Mesenchymal stem cell (in vitro differentiated cells and primary cell): Measurements from ENCODE around the gene DBNL. TPM values are rescaled to one million over a fixed set of nuclear protein-coding genes. Genes with fewer than 3 reads are reported as not detected.
"Not testable (repeated sequence)": the region's sequence is repeated elsewhere in the genome, so short reads cannot be mapped to it uniquely, and the experiment has no call there.

ENCODE experiments used
- DNase-seq: peaks from one replicate; pipeline ENCODE4 v3.0.0-alpha.2; 2013
- H2AFZ ChIP-seq: one replicate; pipeline ENCODE4 v1.6.1; 2013; ENCODE audit warnings: low read depth, mild to moderate bottlenecking, control low read depth, inconsistent platforms, low read length, moderate library complexity
- H2AK5ac ChIP-seq: 2 replicates; pipeline ENCODE4 v1.6.1; 2013; ENCODE audit warnings: low read length, moderate library complexity, mild to moderate bottlenecking, inconsistent platforms; ENCODE audit not compliant: severe bottlenecking
- H2BK120ac ChIP-seq: one replicate; pipeline ENCODE4 v1.6.1; 2013; ENCODE audit warnings: low read depth, mild to moderate bottlenecking, inconsistent platforms, low read length, moderate library complexity
- H2BK12ac ChIP-seq, 2 experiments: one replicate each; pipeline ENCODE4 v1.6.1; 2013; ENCODE audit warnings: inconsistent platforms in 2 of 2, low read length in 2 of 2, mild to moderate bottlenecking in 2 of 2, moderate library complexity in 2 of 2, control low read depth in 1 of 2
- H2BK15ac ChIP-seq: one replicate; pipeline ENCODE4 v1.6.1; 2013; ENCODE audit warnings: mild to moderate bottlenecking, low read depth, inconsistent platforms; ENCODE audit not compliant: poor library complexity, severe bottlenecking
- H2BK5ac ChIP-seq: 2 replicates; pipeline ENCODE4 v1.6.1; 2013; ENCODE audit warnings: low read depth, mild to moderate bottlenecking, low read length, control low read depth, inconsistent platforms; ENCODE audit not compliant: poor library complexity, severe bottlenecking
- H3K14ac ChIP-seq, 2 experiments: one replicate each; pipeline ENCODE4 v1.6.1; 2013; ENCODE audit warnings: inconsistent platforms in 2 of 2, low read length in 2 of 2, control low read depth in 1 of 2, mild to moderate bottlenecking in 1 of 2, moderate library complexity in 1 of 2
- H3K18ac ChIP-seq, 2 experiments: one replicate each; pipeline ENCODE4 v1.6.1; 2013; ENCODE audit warnings: inconsistent platforms in 2 of 2, low read length in 2 of 2, control low read depth in 1 of 2, low read depth in 1 of 2, mild to moderate bottlenecking in 1 of 2
- H3K23ac ChIP-seq, 2 experiments: one replicate each; pipeline ENCODE4 v1.6.1; 2013; ENCODE audit warnings: inconsistent platforms in 2 of 2, low read length in 2 of 2, mild to moderate bottlenecking in 2 of 2, moderate library complexity in 2 of 2, control low read depth in 1 of 2
- H3K27ac ChIP-seq: 2 replicates; pipeline ENCODE4 v1.5.1; 2013; ENCODE audit warnings: mild to moderate bottlenecking, moderate library complexity, low read length, control low read depth, inconsistent platforms; ENCODE audit not compliant: poor library complexity, severe bottlenecking
- H3K27me3 ChIP-seq, 2 experiments: 2 replicates each; pipeline versions ENCODE4 v1.6.1 to v1.7.0; 2013; ENCODE audit warnings: low read length in 2 of 2, mild to moderate bottlenecking in 2 of 2, moderate library complexity in 2 of 2, control low read depth in 1 of 2, inconsistent platforms in 1 of 2; ENCODE audit not compliant: control insufficient read depth in 1 of 2, insufficient read depth in 1 of 2
- H3K36me3 ChIP-seq, 2 experiments: 2 replicates each; pipeline versions ENCODE4 v1.6.1 to v1.7.0; 2013; ENCODE audit warnings: low read length in 2 of 2, control low read depth in 1 of 2, inconsistent platforms in 1 of 2, low read depth in 1 of 2, mild to moderate bottlenecking in 1 of 2; ENCODE audit not compliant: insufficient read depth in 2 of 2, control insufficient read depth in 1 of 2
- H3K4ac ChIP-seq, 2 experiments: one replicate each; pipeline ENCODE4 v1.6.1; 2013; ENCODE audit warnings: inconsistent platforms in 2 of 2, low read length in 2 of 2, mild to moderate bottlenecking in 2 of 2, moderate library complexity in 2 of 2, control low read depth in 1 of 2, low read depth in 1 of 2
- H3K4me1 ChIP-seq: 2 replicates; pipeline ENCODE4 v1.6.1; 2013; ENCODE audit warnings: low read depth, low read length, control low read depth; ENCODE audit not compliant: control insufficient read depth, insufficient read depth
- H3K4me2 ChIP-seq: 2 replicates; pipeline ENCODE4 v1.6.1; 2013; ENCODE audit warnings: low read length, mild to moderate bottlenecking, inconsistent platforms; ENCODE audit not compliant: poor library complexity, severe bottlenecking
- H3K4me3 ChIP-seq, 2 experiments: 2 replicates each; pipeline versions ENCODE4 v1.5.1 to v1.7.0; 2013; ENCODE audit warnings: low read length in 2 of 2, mild to moderate bottlenecking in 2 of 2, control low read depth in 1 of 2, low read depth in 1 of 2; ENCODE audit not compliant: insufficient read depth in 1 of 2
- H3K79me1 ChIP-seq: replicated peaks from 2 replicates; pipeline ENCODE4 v1.6.1; 2013; ENCODE audit warnings: mild to moderate bottlenecking, control low read depth, low read length, inconsistent platforms; ENCODE audit not compliant: poor library complexity, severe bottlenecking
- H3K9ac ChIP-seq: 2 replicates; pipeline ENCODE4 v1.7.0; 2013; ENCODE audit warnings: mild to moderate bottlenecking, low read length, moderate library complexity
- H3K9me3 ChIP-seq: 2 replicates; pipeline ENCODE4 v1.7.0; 2013; ENCODE audit warnings: mild to moderate bottlenecking, low read length; ENCODE audit not compliant: control insufficient read depth
- H4K8ac ChIP-seq: one replicate; pipeline ENCODE4 v1.6.1; 2013; ENCODE audit warnings: inconsistent platforms, mild to moderate bottlenecking, low read length, moderate library complexity
- H4K91ac ChIP-seq: one replicate; pipeline ENCODE4 v1.6.1; 2013; ENCODE audit warnings: mild to moderate bottlenecking, low read length, inconsistent platforms
- WGBS: methylation state at CpG from one replicate; pipeline ENCODE4 v1.1.7; 2013; ENCODE audit warnings: mixed read lengths; 5-methylcytosine and 5-hydroxymethylcytosine counted together
- polyA plus RNA-seq, 2 experiments: library from polyadenylated mRNA; stranded (reverse); fragments of 200-250 nt; gene quantifications; one replicate each; pipeline ENCODE4 v1.2.3, GENCODE V29; 2013

DBNL gene
- 51.9 TPM for polyA plus RNA-seq (2013, experiment 1 of 2)
- polyA plus RNA-seq (2013, experiment 2 of 2) = 52.3 TPM

- peak within 1 kb of the TSS; percentile 93 to 98 for H3K18ac ChIP-seq
- peaks cover 19% of the 10 kb centered on the region for H3K4me1 ChIP-seq
- peak; percentile 90 for DNase-seq
- peak within 1 kb of the TSS; percentile 58 for H2BK5ac ChIP-seq
- peak within 1 kb of the TSS; percentile 77 for H2AK5ac ChIP-seq
- peaks cover 17 to 23% of the 10 kb centered on the region in 2 experiments for H3K36me3 ChIP-seq
- H3K23ac ChIP-seq = peak within 1 kb of the TSS in 1 of 2 experiments; percentile 94
- peak within 1 kb of the TSS; percentile 95 for H4K91ac ChIP-seq
- H2BK120ac ChIP-seq = peak within 1 kb of the TSS; percentile 57
- H3K4me2 ChIP-seq = peak within 1 kb of the TSS; percentile 87
- H3K79me1 ChIP-seq = peaks cover 14% of the 10 kb centered on the region
- no peak within 1 kb of the TSS for H2BK12ac ChIP-seq
- WGBS = under 1% methylated on average over 56 of the region's 74 CpGs
- peak within 1 kb of the TSS; percentile 91 for H2BK15ac ChIP-seq
- peak within 1 kb of the TSS; percentile 79 for H3K27ac ChIP-seq
- H3K9ac ChIP-seq = peak within 1 kb of the TSS; percentile 94
- H3K14ac ChIP-seq = peak within 1 kb of the TSS in 1 of 2 experiments; percentile 82
- H3K4me3 ChIP-seq = peak within 1 kb of the TSS; percentile 92 to 94
- no peaks in the 10 kb centered on the region for H3K27me3 ChIP-seq
- no peaks in the 10 kb centered on the region for H3K9me3 ChIP-seq
- H2AFZ ChIP-seq = peak within 1 kb of the TSS; percentile 89
- peak within 1 kb of the TSS; percentile 94 for H4K8ac ChIP-seq
- peak within 1 kb of the TSS; percentile 80 to 94 for H3K4ac ChIP-seq
Measured at GRCh38 chr7:44044315-44045225, at the start of gene DBNL. Gene DBNL, plus strand, starts transcription at chr7:44044702. Its CDS starts 36 bp downstream, at chr7:44044738.

GRCh38 chr7:43997532-43997931 is 47.0 kb upstream of the DBNL start, which contains the start of gene SPDYE1:
Gene SPDYE1, plus strand, starts transcription at chr7:43997897. Its CDS starts 2,053 bp downstream, at chr7:43999950.
- not testable (repeated sequence) for H3K4me1 ChIP-seq, H2BK12ac ChIP-seq, H3K36me3 ChIP-seq, H4K91ac ChIP-seq, H2AK5ac ChIP-seq, H3K4me2 ChIP-seq, H3K9ac ChIP-seq, H2BK5ac ChIP-seq, H2AFZ ChIP-seq, H3K4me3 ChIP-seq, H2BK120ac ChIP-seq, DNase-seq, H2BK15ac ChIP-seq, H3K18ac ChIP-seq, H3K23ac ChIP-seq, H3K79me1 ChIP-seq, H3K27me3 ChIP-seq, H3K4ac ChIP-seq, H3K27ac ChIP-seq, H3K9me3 ChIP-seq, H4K8ac ChIP-seq, H3K14ac ChIP-seq
- 100% methylated on average over 1 of the region's 3 CpGs for WGBS

- H4K91ac ChIP-seq, H3K27me3 ChIP-seq, H2BK12ac ChIP-seq, H2AFZ ChIP-seq, H2AK5ac ChIP-seq, H3K27ac ChIP-seq, H3K79me1 ChIP-seq, H3K4ac ChIP-seq, DNase-seq, H3K9me3 ChIP-seq, H3K4me3 ChIP-seq, H4K8ac ChIP-seq, H3K23ac ChIP-seq, H3K14ac ChIP-seq, H2BK5ac ChIP-seq, H3K9ac ChIP-seq, H3K4me2 ChIP-seq, H3K4me1 ChIP-seq, H3K18ac ChIP-seq, H2BK120ac ChIP-seq, H2BK15ac ChIP-seq: not testable (repeated sequence)
- 97% methylated on average over 7 of the region's 8 CpGs for WGBS
- peaks cover 10 to 13% of the 10 kb centered on the region in 2 experiments for H3K36me3 ChIP-seq
Measured at GRCh38 chr7:44012081-44012480, 32.4 kb upstream of the DBNL start.

- not testable (repeated sequence) for H3K4me2 ChIP-seq, H3K79me1 ChIP-seq, H3K14ac ChIP-seq, H3K4me3 ChIP-seq, H3K36me3 ChIP-seq, H2BK120ac ChIP-seq, H3K27me3 ChIP-seq, H2BK15ac ChIP-seq, H2BK12ac ChIP-seq, H3K4me1 ChIP-seq, H3K9ac ChIP-seq, H3K9me3 ChIP-seq, H3K4ac ChIP-seq, H3K23ac ChIP-seq, H4K91ac ChIP-seq, H4K8ac ChIP-seq, H3K18ac ChIP-seq, H2BK5ac ChIP-seq, DNase-seq, H2AFZ ChIP-seq, H3K27ac ChIP-seq, H2AK5ac ChIP-seq
- WGBS = 100% methylated on average over 8 of the region's 12 CpGs
Measured at GRCh38 chr7:44015090-44015489, 29.4 kb upstream of the DBNL start.
